GM12892 (cell line): ENCODE results near the gene B4GALT7.

Source experiments
- POLR2A ChIP-seq: IDR thresholded peaks from 2 replicates; pipeline ENCODE4 v1.6.1; 2011; ENCODE audit warnings: low read depth, low read length, control low read depth
- POLR2AphosphoS5 ChIP-seq: IDR thresholded peaks from 2 replicates; pipeline ENCODE4 v1.6.1; 2011; ENCODE audit warnings: low read depth, low read length, control low read depth
- TAF1 ChIP-seq: IDR thresholded peaks from 2 replicates; pipeline ENCODE4 v1.6.1; 2011; ENCODE audit warnings: low read depth, mild to moderate bottlenecking, control low read depth, low read length, borderline replicate concordance

GRCh38 chr5:177594071-177594470 lies 5.9 kb upstream of the B4GALT7 start:
- TF ChIP-seq POLR2AphosphoS5 (no peak), POLR2A (no peak), TAF1 (no peak)
